NCI-H2227 (cell line): ENCODE results near the gene FTO.

Source experiments
- DNase-seq: peaks from one replicate; lab custom pipeline; 2025; ENCODE audit not compliant: unreplicated experiment; lab: John Stamatoyannopoulos, UW

The FTO gene

GRCh38 chr16:54143934-54144571, 440.1 kb downstream of the FTO start:
- DNase-seq = peak; percentile 26

GRCh38 chr16:54144572-54144947, 440.6 kb downstream of the FTO start:
- DNase-seq = no peak

GRCh38 chr16:54145881-54146280, 441.9 kb downstream of the FTO start:
- no peak for DNase-seq

GRCh38 chr16:54148974-54149373, 445.0 kb downstream of the FTO start:
- DNase-seq = no peak

GRCh38 chr16:54150861-54151260, 446.9 kb downstream of the FTO start:
- no peak for DNase-seq

GRCh38 chr16:54152362-54153239, 448.6 kb downstream of the FTO start:
- DNase-seq = no peak

- no peak for DNase-seq
These were observed 449.4 kb downstream of the FTO start for GRCh38 chr16:54153240-54153934.

GRCh38 chr16:54156349-54156748, 452.4 kb downstream of the FTO start:
- no peak for DNase-seq

GRCh38 chr16:54158986-54159385, 455.0 kb downstream of the FTO start:
- no peak for DNase-seq

GRCh38 chr16:54159490-54160080, 455.6 kb downstream of the FTO start:
- no peak for DNase-seq

- no peak for DNase-seq
These were observed 456.4 kb downstream of the FTO start for GRCh38 chr16:54160252-54160860.

GRCh38 chr16:54160939-54161897, 457.3 kb downstream of the FTO start:
- DNase-seq = no peak

- no peak for DNase-seq
These were observed 459.4 kb downstream of the FTO start for GRCh38 chr16:54163197-54163843.

GRCh38 chr16:54164789-54165173, 460.8 kb downstream of the FTO start:
- DNase-seq = no peak

GRCh38 chr16:54165174-54165911, 461.4 kb downstream of the FTO start:
- DNase-seq = no peak

- no peak for DNase-seq
These were observed 462.2 kb downstream of the FTO start for GRCh38 chr16:54165912-54166865.

GRCh38 chr16:54169112-54169511, 465.2 kb downstream of the FTO start:
- DNase-seq = no peak
